GM18519 (cell line): ENCODE data around the gene SLAMF9.

Experiments
- ATAC-seq: cut with Tn5 transposase; IDR thresholded peaks from one replicate; pipeline ENCODE4 v1.9.1; 2021; ENCODE audit warnings: mild to moderate bottlenecking, moderate library complexity; ENCODE audit not compliant: unreplicated experiment, low FRiP score

The SLAMF9 gene

DNA sequence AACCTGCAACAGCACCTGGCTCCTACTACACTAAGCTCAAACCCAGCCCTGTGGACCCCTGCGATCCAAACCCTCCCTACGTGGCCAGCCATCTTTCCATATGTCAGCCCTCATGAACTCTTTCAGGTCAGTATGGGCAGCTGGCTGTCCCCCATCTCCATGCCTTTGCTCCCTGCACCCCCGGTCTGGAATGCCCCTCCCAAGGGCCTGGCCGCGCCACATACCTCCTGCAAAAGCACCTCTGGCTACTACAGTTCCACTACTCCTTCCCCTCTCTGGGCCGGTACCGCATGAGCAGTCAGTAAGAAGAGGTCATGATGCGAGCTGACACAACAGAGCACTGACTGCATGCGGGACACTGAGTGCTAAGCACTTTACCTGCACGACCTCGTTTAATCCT lies 18.7 kb downstream of the SLAMF9 start:
- ATAC-seq: no peak

DNA sequence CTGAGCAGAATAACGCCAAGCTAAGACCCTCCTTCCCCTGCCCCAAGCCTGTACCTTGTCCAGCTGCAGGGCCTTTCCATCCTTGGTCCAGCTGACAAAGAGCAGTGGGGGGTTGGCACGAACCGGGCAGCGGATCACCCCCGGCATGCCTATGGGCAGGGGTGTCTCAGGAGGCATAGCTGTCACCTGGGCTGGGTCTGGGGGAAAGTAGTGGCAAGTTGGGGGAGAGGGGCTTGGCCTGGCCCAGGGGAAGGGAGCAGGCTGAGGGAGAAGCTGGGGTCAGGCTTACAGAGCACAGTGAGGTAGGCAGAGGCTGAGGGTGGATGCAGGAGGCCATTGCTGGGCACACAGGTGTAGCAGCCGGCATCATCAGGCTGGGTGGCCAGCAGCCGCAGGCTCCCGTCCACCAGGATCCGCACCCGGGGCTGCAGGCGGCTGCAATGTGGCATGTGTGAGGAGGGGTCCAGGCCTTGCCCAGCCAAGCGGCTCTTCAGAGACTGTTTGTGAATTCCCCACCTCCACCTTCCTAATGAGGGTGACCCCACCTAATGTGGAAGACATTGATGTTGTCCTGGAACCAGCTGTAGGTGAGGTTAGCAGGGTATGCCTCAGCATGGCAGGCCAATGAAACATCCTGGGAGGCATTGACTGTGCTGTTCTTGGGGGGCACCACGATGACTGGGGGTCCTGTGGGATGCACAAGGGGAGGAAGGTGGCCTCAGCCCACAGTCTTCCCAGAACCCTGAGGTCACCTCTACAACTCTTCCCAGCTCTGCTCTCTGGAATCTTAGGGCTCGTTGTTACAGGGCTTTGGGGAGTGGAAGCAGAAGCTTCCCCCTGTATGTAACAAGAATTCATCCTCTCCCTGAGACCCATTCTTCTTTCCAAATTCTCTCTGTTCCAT lies 19.6 kb downstream of the SLAMF9 start:
- no peak for ATAC-seq

DNA sequence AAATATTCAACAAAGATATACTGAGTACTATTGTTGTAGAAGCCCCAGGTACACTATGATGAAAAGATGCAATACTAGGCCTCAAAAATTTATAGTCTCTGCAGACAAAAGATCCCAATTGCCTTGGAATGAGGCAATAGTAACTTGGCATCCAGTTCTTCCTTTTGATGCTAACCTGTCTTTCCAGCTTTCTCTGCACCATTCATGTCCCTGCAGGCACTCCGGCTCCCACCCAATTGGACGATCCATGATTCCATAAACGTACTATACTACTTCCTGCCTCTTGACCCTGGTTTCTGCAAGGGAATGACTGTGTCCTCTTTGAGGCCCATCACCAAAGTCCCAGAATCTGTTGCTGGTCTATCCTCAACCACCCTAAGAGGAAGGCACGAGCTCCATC lies 20.7 kb downstream of the SLAMF9 start:
- ATAC-seq: no peak

DNA sequence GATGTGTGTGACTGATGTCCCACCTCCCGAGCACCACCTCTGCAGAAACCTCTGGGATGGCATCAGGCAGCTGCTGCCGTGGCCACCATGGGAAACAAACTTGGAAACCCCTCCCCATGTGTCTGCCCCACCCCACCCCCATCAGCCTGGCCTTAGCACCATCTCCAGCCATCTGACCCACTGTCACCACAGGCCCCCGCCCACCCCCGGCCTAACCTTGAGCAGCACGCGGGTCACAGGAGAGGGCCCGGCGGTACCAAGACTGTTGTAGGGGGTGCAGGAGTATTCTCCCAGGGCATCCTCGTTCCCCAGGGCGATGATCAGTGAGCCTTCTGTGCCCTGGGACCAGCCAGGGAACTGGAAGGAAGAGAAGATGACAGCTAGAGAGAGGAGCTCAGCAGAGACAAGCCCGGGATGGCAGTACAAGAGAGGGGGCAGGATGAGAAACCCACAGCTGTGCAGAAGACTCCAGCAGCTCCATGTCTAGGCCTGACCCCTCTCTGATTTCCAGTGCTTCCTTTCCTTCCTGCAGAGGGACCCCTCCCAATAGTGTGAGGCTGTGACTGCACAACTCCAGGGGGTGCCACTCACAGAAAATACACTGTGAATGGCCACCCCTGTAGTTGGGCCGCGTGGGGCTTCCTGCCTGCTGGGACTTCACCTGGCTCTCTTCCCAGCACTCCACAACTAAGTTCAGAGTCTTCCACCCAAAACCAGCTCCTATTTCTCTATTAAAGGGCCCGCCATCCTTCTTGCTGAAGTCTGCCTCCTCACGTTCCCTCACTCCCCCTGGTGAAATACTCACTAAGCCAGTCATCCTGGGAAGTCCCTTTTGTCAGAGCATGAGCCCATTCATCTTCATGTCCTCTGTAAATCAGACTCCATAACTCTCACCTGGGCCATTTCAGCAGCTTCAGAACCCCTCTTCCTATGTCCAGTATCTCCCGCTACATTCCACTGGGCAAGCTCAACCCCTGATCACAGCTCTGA lies 21.4 kb downstream of the SLAMF9 start:
- no peak for ATAC-seq

DNA sequence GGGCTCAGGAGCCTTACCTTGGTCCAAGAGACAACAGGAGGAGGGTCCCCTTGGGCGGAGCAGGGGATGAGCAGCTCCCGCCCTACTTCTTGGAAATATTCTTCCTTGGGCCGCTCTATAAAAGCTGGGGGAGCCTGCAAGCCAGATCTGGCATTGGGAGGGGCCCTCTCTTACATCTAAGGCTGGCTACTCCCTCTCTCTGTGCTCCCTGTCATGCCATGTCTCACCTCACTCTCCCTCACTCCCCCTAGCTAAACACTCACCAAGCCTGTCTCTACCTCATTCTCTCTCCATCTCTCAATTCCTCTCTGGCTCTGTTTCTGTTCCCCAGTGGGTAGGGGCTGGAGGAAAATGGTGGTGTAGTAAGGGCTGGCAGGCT lies 22.3 kb downstream of the SLAMF9 start:
- ATAC-seq: no peak

DNA sequence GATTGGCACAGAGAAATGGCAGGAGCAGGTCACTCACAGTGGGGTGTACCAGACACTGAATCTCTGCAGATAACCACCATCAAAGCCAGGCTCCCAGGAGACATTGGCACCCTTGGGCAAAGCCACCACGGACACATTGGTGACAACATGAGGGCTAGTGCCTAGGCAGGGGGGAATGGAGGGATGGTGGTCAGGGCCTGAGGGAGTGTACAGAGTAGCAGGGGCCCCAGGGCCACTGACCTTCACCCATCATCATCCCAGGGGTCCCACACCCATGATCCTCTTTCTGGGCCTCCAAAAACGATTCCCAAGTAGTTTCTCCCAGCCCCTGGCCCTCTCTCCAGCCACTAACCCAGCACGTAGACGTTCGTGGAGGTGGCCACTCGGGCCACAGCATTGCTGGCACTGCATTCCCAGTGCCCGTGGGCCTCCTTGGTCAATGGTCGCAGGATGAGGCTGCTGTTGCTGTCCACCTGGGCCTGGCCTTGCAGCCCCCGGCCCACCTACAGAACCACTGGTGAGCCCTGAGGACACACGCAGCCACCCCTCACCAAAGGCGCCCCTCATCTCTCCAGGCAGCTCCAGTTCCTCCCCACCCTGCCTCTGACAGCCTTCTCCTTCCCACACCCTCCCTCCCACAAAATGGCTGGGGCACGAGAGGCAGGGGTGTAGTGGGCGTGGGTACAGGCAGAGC lies 22.8 kb downstream of the SLAMF9 start:
- ATAC-seq: no peak

DNA sequence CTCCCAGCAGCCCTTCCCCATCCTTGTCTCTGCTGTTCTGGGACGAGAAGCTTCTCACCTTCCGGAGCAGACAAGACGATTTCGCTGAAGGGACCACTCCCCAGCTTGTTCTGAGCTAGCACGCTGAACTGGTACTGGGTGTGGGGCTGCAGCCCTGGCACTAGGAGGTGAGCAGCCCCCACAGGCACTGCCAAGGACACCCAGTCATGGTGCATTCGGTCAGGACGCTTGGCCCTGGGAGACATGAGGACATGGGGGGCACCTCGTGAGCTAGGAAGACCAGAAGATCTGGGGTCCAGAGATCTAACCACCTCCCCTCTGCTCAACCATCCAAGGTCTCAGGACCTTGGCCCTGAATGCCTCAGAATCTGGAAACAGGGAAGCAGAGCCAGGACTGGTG lies 23.4 kb downstream of the SLAMF9 start:
- ATAC-seq: no peak

DNA sequence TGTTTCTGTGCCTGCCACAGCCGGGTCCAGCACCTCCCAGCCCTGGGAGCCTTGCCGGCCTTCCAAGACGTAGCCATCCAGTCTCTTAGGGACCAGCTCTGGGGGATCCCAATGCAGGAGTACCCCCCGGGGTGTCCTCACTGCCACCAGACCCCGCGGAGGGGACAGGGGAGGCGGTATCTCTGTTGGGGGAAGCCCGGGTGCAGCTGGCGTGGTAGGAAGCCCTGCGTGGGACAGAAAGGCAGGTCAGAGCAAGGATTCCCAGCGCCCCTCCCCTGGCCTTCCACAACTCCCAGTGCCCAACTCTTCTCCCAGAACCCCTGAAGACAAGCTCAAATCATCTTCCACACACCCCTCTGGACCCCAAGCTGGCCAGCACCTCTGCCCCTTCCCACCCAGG lies 23.8 kb downstream of the SLAMF9 start:
- ATAC-seq: no peak

DNA sequence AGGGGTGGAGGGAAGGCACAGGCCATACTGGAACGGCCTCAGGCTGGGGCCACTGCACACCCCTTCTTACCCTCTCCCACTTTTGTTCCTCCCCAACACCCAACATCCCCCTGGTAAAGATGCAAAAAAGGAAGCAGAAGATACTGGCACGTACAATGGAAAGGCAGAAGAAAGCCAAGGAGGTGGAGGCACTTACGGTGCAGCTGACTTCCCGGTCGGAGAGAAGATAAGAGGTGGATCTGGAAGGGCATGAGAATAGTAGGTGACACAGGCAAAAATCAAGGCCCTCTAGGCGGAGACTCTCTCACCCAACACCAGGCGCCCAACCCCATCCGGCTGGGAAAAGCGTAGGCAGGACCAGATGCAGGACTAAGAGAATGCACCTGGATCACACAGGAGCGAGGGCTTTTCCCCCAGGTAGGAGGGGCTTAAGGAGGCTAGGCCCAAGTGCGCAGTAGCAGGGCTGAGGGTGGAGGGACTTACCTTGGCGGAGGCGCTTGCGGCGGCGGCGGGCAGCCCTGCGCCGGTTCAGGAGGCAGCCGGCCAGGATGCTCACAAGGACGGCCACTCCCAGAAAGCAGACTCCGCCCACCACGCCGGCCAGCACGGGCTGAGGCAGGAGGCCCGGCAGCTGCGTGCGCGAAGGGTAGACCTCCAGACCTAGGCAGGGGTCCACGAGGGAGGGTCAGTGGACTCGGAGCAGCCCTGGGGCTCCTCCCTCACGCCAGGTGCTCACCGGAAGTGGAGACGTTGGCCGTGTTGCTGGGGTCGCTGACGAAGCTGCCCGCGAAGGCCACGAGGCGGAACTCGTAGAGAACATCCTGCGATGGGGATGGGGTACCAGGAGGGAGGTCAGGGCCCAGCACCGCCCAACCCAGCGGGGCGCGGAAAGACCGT lies 24.6 kb downstream of the SLAMF9 start:
- no peak for ATAC-seq

DNA sequence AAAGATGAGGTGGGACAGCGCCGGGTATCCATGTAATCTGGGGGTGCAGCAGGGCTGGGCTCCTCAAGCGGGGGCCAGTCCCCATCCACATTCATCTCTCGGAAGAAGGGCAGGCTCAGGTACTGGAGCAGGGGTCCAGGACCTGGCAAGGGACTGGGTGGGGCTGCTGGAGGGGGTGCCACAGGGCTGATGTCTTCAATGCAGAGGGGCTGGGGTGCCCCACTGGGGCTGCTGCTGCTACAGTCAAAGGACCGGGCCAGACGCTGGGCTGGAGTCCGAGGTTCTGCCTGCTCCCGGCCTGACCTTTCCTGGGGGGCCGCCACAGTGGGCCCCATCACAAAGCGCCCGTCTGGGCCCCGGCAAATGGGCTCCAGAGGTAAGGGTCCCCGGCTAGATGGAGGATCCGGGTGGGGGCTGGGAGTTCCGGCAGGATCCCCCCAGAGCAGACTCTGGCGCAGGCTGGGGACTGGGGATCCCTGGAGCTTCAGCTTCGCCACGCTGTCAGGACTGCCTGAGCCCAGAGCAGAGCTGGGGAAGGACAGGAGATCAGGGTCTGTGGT lies 25.5 kb downstream of the SLAMF9 start:
- no peak for ATAC-seq

DNA sequence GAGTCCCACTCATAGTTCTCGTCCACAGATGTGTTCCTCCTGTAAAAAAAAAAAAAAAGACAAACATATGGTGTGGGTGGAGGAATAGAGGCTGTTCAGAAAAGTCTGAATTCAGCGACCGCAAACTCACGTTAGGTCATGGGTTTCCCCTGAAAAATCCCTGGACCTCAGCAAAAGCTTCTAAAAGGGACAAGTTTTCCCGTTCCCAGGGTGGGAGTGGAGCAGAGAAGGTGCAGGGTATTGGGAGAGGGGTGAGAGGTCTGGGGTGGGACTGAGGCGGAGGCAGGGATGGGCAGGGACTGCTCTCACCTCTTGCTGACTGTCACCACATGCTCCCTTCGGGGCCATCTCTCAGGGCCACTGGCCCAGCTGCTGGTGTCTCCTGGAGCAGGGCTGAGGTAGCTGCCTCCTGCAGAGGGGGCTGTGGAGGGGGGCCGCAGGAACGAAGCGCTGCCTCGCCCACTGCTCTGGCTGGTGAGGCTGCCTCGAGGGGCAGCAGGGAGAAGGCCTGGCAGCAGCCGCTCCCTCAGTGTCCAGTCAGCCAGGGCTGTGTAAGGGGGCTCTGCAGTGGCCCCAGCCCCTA lies 26.1 kb downstream of the SLAMF9 start:
- ATAC-seq: no peak

DNA sequence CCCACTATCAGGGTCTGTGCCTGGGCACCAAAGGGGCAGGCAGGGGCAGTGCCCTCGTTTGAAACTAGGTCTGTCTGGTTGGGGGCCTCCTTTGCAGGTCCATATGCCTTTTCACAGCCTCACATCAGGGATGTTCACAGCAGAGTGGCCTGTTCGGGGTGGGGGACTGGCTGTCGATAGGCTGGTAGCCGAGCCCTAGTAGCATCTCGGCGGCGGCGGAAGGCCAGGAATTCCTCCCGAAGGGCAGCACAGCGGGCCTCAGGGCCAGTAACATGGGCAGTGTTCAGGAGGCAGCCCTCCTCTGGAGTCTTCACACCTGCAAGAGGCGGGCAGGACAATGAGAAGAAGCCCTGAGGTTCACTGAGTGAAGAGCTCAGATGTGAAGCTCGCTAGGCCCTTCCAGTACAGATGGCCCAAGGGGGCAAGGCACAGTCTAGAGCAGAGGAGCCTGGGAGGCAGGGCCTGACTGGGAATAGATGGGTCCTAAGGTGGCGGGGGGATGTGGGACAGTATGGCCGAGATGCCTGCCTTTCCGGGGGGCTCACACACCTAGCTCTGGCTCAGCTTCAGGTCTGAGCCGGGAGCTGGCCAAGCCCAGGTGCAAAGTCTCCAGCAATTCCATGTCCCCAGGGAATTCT lies 26.7 kb downstream of the SLAMF9 start:
- ATAC-seq: no peak

DNA sequence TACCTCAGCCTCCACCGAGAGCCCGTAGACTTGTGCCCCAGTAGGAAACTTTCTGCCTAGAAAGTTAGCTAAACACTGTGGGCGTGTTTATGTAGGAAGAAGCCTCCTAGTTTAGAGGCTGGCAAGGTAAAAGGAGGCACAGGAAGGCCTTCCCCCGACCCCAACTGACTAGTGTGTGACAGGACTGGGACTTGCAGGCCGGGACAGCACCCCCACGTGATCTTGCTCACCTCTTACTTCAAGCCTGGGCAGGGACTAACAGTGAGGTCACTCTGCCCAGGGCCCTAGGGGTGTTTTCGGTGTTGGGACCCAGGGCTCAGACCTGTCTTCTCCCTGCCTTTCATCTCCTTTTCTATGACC lies 28.3 kb downstream of the SLAMF9 start:
- no peak for ATAC-seq

DNA sequence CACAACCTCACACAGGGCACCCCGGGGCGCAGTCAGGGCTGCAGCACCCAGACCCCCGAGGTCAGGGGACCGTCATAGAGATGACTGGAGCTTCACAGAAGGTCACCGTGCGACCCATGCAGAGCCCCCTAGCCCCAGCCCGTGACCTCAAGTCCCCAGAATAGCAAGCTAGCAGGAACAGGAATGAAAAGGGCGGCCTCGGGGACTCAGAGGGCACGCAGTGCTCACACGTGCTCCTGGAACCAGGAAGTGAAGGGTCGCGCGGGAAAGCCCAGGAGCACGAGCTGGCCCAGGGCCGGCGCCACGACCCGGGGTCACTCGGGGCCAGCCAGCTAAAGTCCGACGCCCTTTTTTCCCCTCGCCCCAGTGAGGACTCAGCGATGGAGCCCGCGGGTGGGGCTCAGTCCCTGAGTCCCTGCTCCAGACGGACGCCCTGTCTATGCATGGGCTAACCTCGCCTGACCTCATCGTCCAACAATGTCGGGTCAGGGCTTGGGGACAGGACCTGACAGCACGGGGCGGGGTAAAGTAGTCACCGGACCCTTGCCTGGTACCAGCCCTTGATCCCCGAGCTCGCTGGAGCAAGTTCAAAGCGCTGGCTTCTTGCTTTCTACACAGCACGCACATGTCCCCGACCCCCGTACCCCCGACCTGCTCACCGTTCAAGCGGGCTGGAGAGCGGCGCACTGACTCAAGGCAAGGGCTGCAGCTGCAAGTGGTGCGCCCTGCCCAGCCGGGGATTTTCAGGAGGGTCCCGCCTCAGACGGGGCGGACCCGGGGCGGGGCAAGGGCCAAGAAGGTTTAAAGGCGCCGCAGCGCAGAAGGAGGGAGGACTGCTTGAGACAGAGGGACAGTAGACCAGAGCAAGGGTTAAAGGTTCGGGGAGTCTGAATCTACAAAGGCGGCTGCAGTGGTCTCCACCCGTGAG lies 29.0 kb downstream of the SLAMF9 start, which contains the start of gene TAGLN2:
Gene TAGLN2, minus strand, starts transcription at position 717 of the 928 bp plus-strand sequence. CDS start 4,998 bp downstream, outside the sequence.
- peak; percentile 69 for ATAC-seq

DNA sequence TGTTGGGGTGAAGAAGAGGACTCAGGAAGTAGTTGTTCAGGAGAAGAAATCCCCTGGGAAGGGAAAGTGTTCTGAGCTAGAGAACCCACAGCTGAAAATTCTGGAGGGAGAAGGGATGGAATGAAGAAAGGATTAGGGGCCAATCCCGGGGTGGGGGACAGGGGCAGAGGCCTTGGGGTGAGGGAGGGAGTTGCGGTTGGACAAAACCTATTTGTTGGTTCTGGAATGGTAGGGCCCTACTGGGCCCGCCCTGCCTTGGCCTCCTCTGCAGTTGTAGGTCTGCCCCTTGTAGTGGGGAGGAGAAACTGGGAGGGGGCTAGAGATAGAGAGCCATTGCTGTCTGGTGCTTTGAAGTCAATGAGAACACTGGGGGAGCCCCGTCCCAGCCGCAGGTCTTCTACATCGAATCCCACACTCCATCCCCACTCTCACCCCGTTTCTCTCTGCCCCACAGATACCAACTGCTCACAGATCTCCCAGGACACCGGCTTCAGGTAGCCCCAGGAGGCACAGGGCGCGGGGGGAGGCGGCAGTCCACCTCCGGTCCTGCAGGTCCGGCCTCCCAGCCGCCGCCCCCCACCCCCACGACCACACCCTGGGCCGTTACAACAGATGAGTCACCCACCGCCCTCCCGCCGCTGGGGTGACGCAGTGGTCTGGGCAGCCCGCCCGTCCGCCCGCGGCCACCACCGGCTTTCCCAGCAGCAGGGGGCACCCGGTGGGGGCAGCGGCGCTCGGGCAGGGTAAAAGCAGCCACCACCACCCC lies 29.8 kb downstream of the SLAMF9 start:
- ATAC-seq: no peak

DNA sequence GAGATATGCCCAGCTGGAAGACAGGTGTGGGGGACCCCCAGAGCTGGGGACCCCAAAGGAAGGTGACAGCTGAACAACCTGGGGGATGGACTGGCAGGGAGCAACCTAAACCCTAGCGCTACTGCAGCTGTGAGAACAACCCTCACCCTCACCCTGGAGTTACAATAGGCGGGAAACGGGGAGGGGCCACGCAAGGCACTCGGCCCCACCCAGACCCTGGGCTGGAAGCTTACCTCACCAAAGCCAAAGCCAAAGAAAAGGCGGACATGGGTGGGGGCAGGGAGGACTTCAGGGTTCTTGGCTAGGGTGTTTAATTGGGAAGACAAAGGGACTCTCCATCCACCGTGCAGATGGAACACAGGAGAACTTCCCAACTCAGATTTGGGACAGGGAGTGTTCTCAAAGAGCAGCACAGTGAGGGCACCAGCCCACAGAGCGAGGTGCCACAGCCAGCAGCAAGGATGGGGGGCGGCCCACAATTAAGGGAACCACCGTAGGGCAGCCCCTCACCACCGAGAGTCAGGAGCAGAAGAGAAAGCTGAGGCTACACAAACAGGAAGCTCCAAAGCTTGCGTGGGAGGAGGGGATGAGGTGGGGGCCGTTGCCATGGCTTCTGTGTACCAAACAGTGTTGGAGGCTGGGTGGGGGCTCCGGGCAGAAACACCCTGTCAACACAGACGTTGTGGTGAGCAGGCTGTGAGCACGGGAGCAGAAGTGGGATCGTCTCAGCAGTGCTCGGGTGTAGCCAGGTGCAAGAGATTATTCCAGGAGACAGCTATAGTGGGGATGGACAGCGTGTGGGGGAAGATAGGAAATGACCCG lies 30.6 kb downstream of the SLAMF9 start:
- ATAC-seq: no peak
